ENCODE measurements around the gene ADAMTSL1.

The ADAMTSL1 gene

DNA sequence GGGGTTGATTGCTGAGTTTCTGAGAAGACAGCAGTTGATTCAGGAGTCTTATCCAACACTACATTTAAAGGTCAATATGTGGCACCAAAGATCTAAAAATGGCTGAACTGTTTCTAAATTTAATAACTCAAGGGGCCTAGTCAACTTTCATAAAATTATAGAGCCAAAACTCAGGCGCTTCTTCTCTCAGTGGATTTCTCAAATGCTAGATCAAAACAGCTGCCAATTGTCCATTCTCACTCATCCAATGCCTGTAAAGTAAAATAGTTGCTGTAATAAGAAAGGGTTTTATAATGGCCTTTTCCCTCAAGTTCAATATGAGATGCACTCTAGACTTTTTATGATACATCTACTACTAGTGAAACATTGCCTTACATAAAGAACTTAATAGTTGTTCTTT is 26.5 kb downstream of the ADAMTSL1 start:
- no peaks in the 10 kb centered on the region for H3K9me3 ChIP-seq (ENCODE audit: insufficient read depth, low read length, severe bottlenecking)
- no peak overlapping the region for H2AFZ ChIP-seq (ENCODE audit: low read depth, low read length)
- H3K36me3 ChIP-seq (ENCODE audit: insufficient read depth, low read length) = no peaks in the 10 kb centered on the region
- no peak overlapping the region for H3K9ac ChIP-seq (ENCODE audit: low read depth, low read length)
- no peak for DNase-seq
- H3K4me2 ChIP-seq (ENCODE audit: insufficient read depth, low read length) = no peak overlapping the region
- H3K4me3 ChIP-seq (ENCODE audit: low read depth in 1 of 2, low read length in 2 of 2) = no peak overlapping the region
- TF ChIP-seq, protein P1, sequence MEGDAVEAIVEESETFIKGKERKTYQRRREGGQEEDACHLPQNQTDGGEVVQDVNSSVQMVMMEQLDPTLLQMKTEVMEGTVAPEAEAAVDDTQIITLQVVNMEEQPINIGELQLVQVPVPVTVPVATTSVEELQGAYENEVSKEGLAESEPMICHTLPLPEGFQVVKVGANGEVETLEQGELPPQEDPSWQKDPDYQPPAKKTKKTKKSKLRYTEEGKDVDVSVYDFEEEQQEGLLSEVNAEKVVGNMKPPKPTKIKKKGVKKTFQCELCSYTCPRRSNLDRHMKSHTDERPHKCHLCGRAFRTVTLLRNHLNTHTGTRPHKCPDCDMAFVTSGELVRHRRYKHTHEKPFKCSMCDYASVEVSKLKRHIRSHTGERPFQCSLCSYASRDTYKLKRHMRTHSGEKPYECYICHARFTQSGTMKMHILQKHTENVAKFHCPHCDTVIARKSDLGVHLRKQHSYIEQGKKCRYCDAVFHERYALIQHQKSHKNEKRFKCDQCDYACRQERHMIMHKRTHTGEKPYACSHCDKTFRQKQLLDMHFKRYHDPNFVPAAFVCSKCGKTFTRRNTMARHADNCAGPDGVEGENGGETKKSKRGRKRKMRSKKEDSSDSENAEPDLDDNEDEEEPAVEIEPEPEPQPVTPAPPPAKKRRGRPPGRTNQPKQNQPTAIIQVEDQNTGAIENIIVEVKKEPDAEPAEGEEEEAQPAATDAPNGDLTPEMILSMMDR (IDR thresholded peaks at IDR 0.05; ENCODE audit: borderline replicate concordance, extremely low read depth, low read length, poor library complexity, severe bottlenecking) = no peak
- TF ChIP-seq EZH2 (IDR thresholded peaks at IDR 0.05; ENCODE audit: borderline replicate concordance, low read depth, low read length, severe bottlenecking) = no peak
- no peak overlapping the region for H3K27ac ChIP-seq (ENCODE audit: low read length)
- no peaks in the 10 kb centered on the region for H4K20me1 ChIP-seq (ENCODE audit: insufficient read depth, low read length)
- ATAC-seq (ENCODE audit: insufficient read depth, low read depth) = no peak
- no peaks in the 10 kb centered on the region for H3K4me1 ChIP-seq (ENCODE audit: insufficient read depth, low read length)
- H3K79me2 ChIP-seq (ENCODE audit: insufficient read depth, low read length) = no peaks in the 10 kb centered on the region
- H3K27me3 ChIP-seq (ENCODE audit: insufficient read depth, low read length, poor library complexity) = no peaks in the 10 kb centered on the region

DNA sequence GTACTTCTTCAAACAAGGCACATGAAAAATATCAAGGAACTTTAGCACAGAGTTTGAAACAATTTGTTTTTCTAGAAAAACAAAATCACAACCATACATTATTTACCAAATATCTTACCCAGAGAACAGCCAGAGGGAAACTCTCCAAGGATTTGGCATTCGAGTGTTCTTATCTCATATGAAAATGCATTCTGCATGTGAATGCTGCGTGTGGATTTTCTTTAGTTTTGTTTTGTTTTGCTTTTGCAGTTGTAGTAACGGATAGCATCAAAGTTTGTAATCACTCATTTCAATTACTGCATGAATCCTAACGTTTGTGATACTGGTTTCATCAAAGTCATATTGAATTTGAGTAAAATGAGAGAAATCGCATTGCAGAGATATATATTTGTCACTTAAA is 28.0 kb downstream of the ADAMTSL1 start:
- Histone ChIP-seq H3K4me2 (ENCODE audit: insufficient read depth, low read length) (no peak overlapping the region), H3K4me1 (ENCODE audit: insufficient read depth, low read length) (no peaks in the 10 kb centered on the region), H3K36me3 (ENCODE audit: insufficient read depth, low read length) (no peaks in the 10 kb centered on the region), H2AFZ (ENCODE audit: low read depth, low read length) (no peak overlapping the region), H3K27me3 (ENCODE audit: insufficient read depth, low read length, poor library complexity) (no peaks in the 10 kb centered on the region), H3K9ac (ENCODE audit: low read depth, low read length) (no peak overlapping the region), H3K27ac (ENCODE audit: low read length) (no peak overlapping the region), H3K4me3 (ENCODE audit: low read depth in 1 of 2, low read length in 2 of 2) (no peak overlapping the region), H4K20me1 (ENCODE audit: insufficient read depth, low read length) (no peaks in the 10 kb centered on the region), H3K79me2 (ENCODE audit: insufficient read depth, low read length) (no peaks in the 10 kb centered on the region), H3K9me3 (ENCODE audit: insufficient read depth, low read length, severe bottlenecking) (no peaks in the 10 kb centered on the region)
- ATAC-seq (ENCODE audit: insufficient read depth, low read depth) (no peak), DNase-seq (no peak)
- TF ChIP-seq, protein P1 (IDR thresholded peaks at IDR 0.05; ENCODE audit: borderline replicate concordance, extremely low read depth, low read length, poor library complexity, severe bottlenecking) = no peak
- no peak for TF ChIP-seq EZH2 (IDR thresholded peaks at IDR 0.05; ENCODE audit: borderline replicate concordance, low read depth, low read length, severe bottlenecking)

DNA sequence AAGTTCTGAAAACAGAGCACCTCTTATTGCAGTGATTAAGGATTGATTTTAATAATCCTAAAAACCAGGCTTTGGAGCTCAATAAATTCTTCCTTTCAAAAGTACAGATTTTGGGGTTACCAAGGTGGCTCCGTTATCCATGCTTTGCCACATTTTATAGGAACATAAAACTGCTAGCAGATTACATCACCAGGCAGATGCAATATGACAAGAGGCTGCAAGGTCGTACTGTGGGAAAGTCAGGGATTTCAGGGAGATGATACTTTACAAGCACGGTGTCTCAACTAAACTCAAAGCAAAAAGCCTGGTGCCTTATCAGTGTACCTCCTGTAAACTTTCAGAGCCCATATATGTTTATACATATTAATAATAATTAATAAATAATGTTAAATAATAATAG is 28.6 kb downstream of the ADAMTSL1 start:
- Histone ChIP-seq H3K9ac (ENCODE audit: low read depth, low read length) (no peak overlapping the region), H3K4me1 (ENCODE audit: insufficient read depth, low read length) (no peaks in the 10 kb centered on the region), H3K27ac (ENCODE audit: low read length) (no peak overlapping the region), H4K20me1 (ENCODE audit: insufficient read depth, low read length) (no peaks in the 10 kb centered on the region), H3K4me3 (ENCODE audit: low read depth in 1 of 2, low read length in 2 of 2) (no peak overlapping the region), H3K9me3 (ENCODE audit: insufficient read depth, low read length, severe bottlenecking) (no peaks in the 10 kb centered on the region), H3K4me2 (ENCODE audit: insufficient read depth, low read length) (no peak overlapping the region), H3K79me2 (ENCODE audit: insufficient read depth, low read length) (no peaks in the 10 kb centered on the region), H3K36me3 (ENCODE audit: insufficient read depth, low read length) (no peaks in the 10 kb centered on the region), H2AFZ (ENCODE audit: low read depth, low read length) (no peak overlapping the region), H3K27me3 (ENCODE audit: insufficient read depth, low read length, poor library complexity) (no peaks in the 10 kb centered on the region)
- ATAC-seq (ENCODE audit: insufficient read depth, low read depth) = no peak
- DNase-seq = no peak
- no peak for TF ChIP-seq EZH2 (IDR thresholded peaks at IDR 0.05; ENCODE audit: borderline replicate concordance, low read depth, low read length, severe bottlenecking)
- TF ChIP-seq, protein P1 (IDR thresholded peaks at IDR 0.05; ENCODE audit: borderline replicate concordance, extremely low read depth, low read length, poor library complexity, severe bottlenecking) = no peak

DNA sequence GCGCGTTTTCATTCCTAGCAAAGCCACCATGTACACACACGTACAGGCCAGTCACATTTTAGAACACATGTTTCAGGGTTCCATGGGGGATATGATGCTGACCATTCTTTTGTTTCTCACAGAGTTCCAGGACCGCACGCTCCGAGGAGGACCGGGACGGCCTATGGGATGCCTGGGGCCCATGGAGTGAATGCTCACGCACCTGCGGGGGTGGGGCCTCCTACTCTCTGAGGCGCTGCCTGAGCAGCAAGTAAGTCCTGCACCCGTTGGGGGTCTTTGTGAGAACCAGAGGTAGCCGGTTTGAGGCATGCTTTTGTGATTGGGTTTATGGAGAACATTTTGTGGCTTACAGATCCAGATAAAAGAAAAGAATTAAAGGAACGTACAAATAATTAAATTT is 30.8 kb downstream of the ADAMTSL1 start:
- no peak for TF ChIP-seq EZH2 (IDR thresholded peaks at IDR 0.05; ENCODE audit: borderline replicate concordance, low read depth, low read length, severe bottlenecking)
- TF ChIP-seq, protein P1 (IDR thresholded peaks at IDR 0.05; ENCODE audit: borderline replicate concordance, extremely low read depth, low read length, poor library complexity, severe bottlenecking) = no peak
- Histone ChIP-seq H3K4me1 (ENCODE audit: insufficient read depth, low read length) (no peaks in the 10 kb centered on the region), H3K4me2 (ENCODE audit: insufficient read depth, low read length) (no peak overlapping the region), H3K9me3 (ENCODE audit: insufficient read depth, low read length, severe bottlenecking) (no peaks in the 10 kb centered on the region), H4K20me1 (ENCODE audit: insufficient read depth, low read length) (no peaks in the 10 kb centered on the region), H2AFZ (ENCODE audit: low read depth, low read length) (no peak overlapping the region), H3K27me3 (ENCODE audit: insufficient read depth, low read length, poor library complexity) (no peaks in the 10 kb centered on the region), H3K4me3 (ENCODE audit: low read depth in 1 of 2, low read length in 2 of 2) (no peak overlapping the region), H3K9ac (ENCODE audit: low read depth, low read length) (no peak overlapping the region), H3K27ac (ENCODE audit: low read length) (no peak overlapping the region), H3K79me2 (ENCODE audit: insufficient read depth, low read length) (no peaks in the 10 kb centered on the region), H3K36me3 (ENCODE audit: insufficient read depth, low read length) (no peaks in the 10 kb centered on the region)
- DNase-seq (no peak), ATAC-seq (ENCODE audit: insufficient read depth, low read depth) (no peak)

Data from DND-41 (cell line).